Measurements from ENCODE around the gene RAD23B.

Gene RAD23B

GRCh38 chr9:107279086-107279485 is 4.0 kb upstream of the RAD23B start:
- no peaks in the 10 kb centered on the region for H3K36me3 ChIP-seq (ENCODE audit: control insufficient read depth, insufficient read depth, low read length)
- H3K79me2 ChIP-seq: no peaks in the 10 kb centered on the region
- H3K4me2 ChIP-seq (ENCODE audit: low read length): no peak overlapping the region
- H3K27me3 ChIP-seq (ENCODE audit: control insufficient read depth, insufficient read depth, low read length): no peaks in the 10 kb centered on the region
- no peaks in the 10 kb centered on the region for H3K9me3 ChIP-seq (ENCODE audit: control insufficient read depth, low read length)
- H2AFZ ChIP-seq: no peak overlapping the region
- H3K4me1 ChIP-seq: no peaks in the 10 kb centered on the region
- H3K27ac ChIP-seq: no peak overlapping the region
- no peak overlapping the region for H3K4me3 ChIP-seq (ENCODE audit: low read depth, low read length)
- no peak for TF ChIP-seq CTCF (IDR thresholded peaks at IDR 0.05)
- no peak overlapping the region for H3K9ac ChIP-seq

- no peak for TF ChIP-seq CTCF (IDR thresholded peaks at IDR 0.05)
- H3K27me3 ChIP-seq (ENCODE audit: control insufficient read depth, insufficient read depth, low read length): no peaks in the 10 kb centered on the region
- no peak overlapping the region for H3K9ac ChIP-seq
- no peak overlapping the region for H2AFZ ChIP-seq
- no peak overlapping the region for H3K27ac ChIP-seq
- H3K4me1 ChIP-seq: no peaks in the 10 kb centered on the region
- no peaks in the 10 kb centered on the region for H3K9me3 ChIP-seq (ENCODE audit: control insufficient read depth, low read length)
- H3K4me3 ChIP-seq (ENCODE audit: low read depth, low read length): no peak overlapping the region
- H3K4me2 ChIP-seq (ENCODE audit: low read length): no peak overlapping the region
- no peaks in the 10 kb centered on the region for H3K36me3 ChIP-seq (ENCODE audit: control insufficient read depth, insufficient read depth, low read length)
- H3K79me2 ChIP-seq: peaks cover 4% of the 10 kb centered on the region
Measured at GRCh38 chr9:107280543-107280942, 2.5 kb upstream of the RAD23B start.

DNA sequence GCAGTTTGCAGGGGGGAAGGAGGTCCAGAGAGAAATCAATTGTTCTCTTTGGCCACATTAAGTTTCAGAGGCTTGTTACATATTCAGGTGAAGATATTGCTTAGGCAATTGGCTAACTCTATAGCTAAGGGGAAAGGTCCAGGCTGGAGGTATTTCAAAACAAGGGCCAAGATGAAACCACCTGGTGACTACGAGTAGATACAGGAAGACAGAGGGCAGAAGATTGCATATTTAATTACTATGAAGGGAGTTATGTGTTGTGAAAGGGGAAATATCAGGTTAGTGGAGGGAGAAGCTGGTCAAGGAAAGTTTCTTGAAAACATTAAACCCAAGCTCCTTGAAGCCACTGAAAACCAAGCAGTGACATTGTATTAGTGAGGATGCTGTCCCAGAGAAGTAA is 1.9 kb upstream of the RAD23B start:
- peaks cover 1% of the 10 kb centered on the region for H3K4me1 ChIP-seq
- peaks cover 9% of the 10 kb centered on the region for H3K79me2 ChIP-seq
- H3K9ac ChIP-seq: no peak overlapping the region
- H3K4me2 ChIP-seq (ENCODE audit: low read length): no peak overlapping the region
- H3K36me3 ChIP-seq (ENCODE audit: control insufficient read depth, insufficient read depth, low read length): no peaks in the 10 kb centered on the region
- no peak overlapping the region for H3K27ac ChIP-seq
- no peak overlapping the region for H2AFZ ChIP-seq
- H3K27me3 ChIP-seq (ENCODE audit: control insufficient read depth, insufficient read depth, low read length): no peaks in the 10 kb centered on the region
- H3K9me3 ChIP-seq (ENCODE audit: control insufficient read depth, low read length): no peaks in the 10 kb centered on the region
- no peak overlapping the region for H3K4me3 ChIP-seq (ENCODE audit: low read depth, low read length)
- no peak for TF ChIP-seq CTCF (IDR thresholded peaks at IDR 0.05)

DNA sequence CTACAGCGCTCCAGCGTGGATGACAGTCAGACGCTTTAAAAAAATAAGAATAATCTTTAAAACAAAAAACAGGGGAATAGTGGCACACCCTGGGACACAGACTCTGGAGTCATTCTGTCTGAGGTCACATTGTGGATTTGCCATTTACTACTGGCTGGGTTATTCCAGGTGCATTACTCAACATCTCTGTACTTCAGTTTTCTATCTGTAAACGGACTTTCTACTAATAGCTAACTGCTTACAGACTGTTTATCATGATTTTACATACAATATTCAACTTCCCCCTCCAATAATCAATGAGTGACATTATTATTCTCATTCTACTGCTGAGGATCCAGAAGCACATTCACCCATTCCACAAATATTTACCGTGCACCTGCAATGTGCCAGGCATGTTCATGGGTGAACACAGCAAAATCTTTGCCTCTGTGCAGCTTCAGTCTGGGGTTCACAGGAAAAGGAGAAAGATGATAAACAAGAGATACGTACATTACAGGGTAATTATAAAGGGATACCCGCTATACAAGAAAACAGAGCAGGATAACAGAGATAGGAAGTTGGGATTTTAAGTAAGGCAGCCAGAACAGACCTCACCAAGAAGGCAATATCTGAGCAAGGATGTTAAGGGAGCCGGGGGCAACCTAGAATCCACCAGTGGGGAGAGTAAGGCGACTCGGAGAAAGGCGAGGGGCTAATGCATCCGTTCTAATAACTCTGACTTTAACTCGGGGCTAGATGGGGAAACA is 984 bp upstream of the RAD23B start:
- no peaks in the 10 kb centered on the region for H3K36me3 ChIP-seq (ENCODE audit: control insufficient read depth, insufficient read depth, low read length)
- H3K79me2 ChIP-seq: peaks cover 15% of the 10 kb centered on the region
- no peaks in the 10 kb centered on the region for H3K9me3 ChIP-seq (ENCODE audit: control insufficient read depth, low read length)
- H3K9ac ChIP-seq: no peak overlapping the region
- TF ChIP-seq CTCF (IDR thresholded peaks at IDR 0.05): no peak
- H3K4me2 ChIP-seq (ENCODE audit: low read length): peak overlapping the region; percentile 80
- H3K4me3 ChIP-seq (ENCODE audit: low read depth, low read length): peak overlapping the region; percentile 62
- no peaks in the 10 kb centered on the region for H3K27me3 ChIP-seq (ENCODE audit: control insufficient read depth, insufficient read depth, low read length)
- H3K27ac ChIP-seq: peak overlapping the region; percentile 60
- peaks cover 4% of the 10 kb centered on the region for H3K4me1 ChIP-seq
- peak overlapping the region; percentile 84 for H2AFZ ChIP-seq

Measured in parathyroid adenoma (tissue), 2 donors.